Ovary (tissue), 3 donors: Measurements from ENCODE around the gene SEPTIN3.

Experiments
- EP300 ChIP-seq: sonication (generic); formaldehyde crosslinking; IDR thresholded peaks from one replicate; pipeline ENCODE4 v1.6.1; 2017; ENCODE audit warnings: antibody characterized with exemption
- TF ChIP-seq, protein P1 (sequence below), 3 donors: fragments of 450-650 bp in 2 of 3; fragments of 200-600 bp in 1 of 3; IDR thresholded peaks; one replicate each; pipeline versions ENCODE4 v1.5.1 to v1.8.0; 2016 to 2022; ENCODE audit warnings: antibody characterized with exemption in 3 of 3, mild to moderate bottlenecking in 1 of 3
- donor health status: DM: no; HTN: no; CAD: no.

- TF ChIP-seq, protein P1, sequence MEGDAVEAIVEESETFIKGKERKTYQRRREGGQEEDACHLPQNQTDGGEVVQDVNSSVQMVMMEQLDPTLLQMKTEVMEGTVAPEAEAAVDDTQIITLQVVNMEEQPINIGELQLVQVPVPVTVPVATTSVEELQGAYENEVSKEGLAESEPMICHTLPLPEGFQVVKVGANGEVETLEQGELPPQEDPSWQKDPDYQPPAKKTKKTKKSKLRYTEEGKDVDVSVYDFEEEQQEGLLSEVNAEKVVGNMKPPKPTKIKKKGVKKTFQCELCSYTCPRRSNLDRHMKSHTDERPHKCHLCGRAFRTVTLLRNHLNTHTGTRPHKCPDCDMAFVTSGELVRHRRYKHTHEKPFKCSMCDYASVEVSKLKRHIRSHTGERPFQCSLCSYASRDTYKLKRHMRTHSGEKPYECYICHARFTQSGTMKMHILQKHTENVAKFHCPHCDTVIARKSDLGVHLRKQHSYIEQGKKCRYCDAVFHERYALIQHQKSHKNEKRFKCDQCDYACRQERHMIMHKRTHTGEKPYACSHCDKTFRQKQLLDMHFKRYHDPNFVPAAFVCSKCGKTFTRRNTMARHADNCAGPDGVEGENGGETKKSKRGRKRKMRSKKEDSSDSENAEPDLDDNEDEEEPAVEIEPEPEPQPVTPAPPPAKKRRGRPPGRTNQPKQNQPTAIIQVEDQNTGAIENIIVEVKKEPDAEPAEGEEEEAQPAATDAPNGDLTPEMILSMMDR (IDR thresholded peaks at IDR 0.05), result no peak
- no peak for TF ChIP-seq EP300
Measured at GRCh38 chr22:41957941-41958556, 11.2 kb upstream of the SEPTIN3 start.
